H9 (cell line): ENCODE results near the gene RBKS. TPM values are rescaled to one million over a fixed set of nuclear protein-coding genes. Genes with fewer than 3 reads are reported as not detected.

Experiments used
- DNase-seq: peaks from one replicate; pipeline ENCODE4 v3.0.0-alpha.2; 2017
- H2AFZ ChIP-seq: one replicate; pipeline ENCODE4 v1.6.1; 2013; ENCODE audit warnings: mild to moderate bottlenecking, low read length, control low read depth, moderate library complexity
- H2AK5ac ChIP-seq: 2 replicates; pipeline ENCODE4 v1.6.1; 2013; ENCODE audit warnings: low read length, control low read depth, mixed read lengths; ENCODE audit not compliant: insufficient read length
- H2BK120ac ChIP-seq: one replicate; pipeline ENCODE4 v1.6.1; 2013; ENCODE audit warnings: low read depth, mild to moderate bottlenecking, low read length, control low read depth, inconsistent platforms; ENCODE audit not compliant: poor library complexity, severe bottlenecking
- H2BK12ac ChIP-seq: 2 replicates; pipeline ENCODE4 v1.6.1; 2013; ENCODE audit warnings: low read length, control low read depth, mixed read lengths, low read depth; ENCODE audit not compliant: insufficient read length
- H2BK15ac ChIP-seq: 2 replicates; pipeline ENCODE4 v1.6.1; 2013; ENCODE audit warnings: low read depth, low read length, control low read depth
- H2BK20ac ChIP-seq: one replicate; pipeline ENCODE4 v1.6.1; 2013; ENCODE audit warnings: low read depth, mild to moderate bottlenecking, low read length, control low read depth, inconsistent platforms; ENCODE audit not compliant: poor library complexity, severe bottlenecking
- H2BK5ac ChIP-seq: 2 replicates; pipeline ENCODE4 v1.6.1; 2013; ENCODE audit warnings: low read length, control low read depth, mixed read lengths; ENCODE audit not compliant: insufficient read length
- H3K14ac ChIP-seq: 2 replicates; pipeline ENCODE4 v1.6.1; 2013; ENCODE audit warnings: low read length, control low read depth; ENCODE audit not compliant: insufficient read depth
- H3K18ac ChIP-seq: 2 replicates; pipeline ENCODE4 v1.6.1; 2013; ENCODE audit warnings: low read depth, mild to moderate bottlenecking, mixed read lengths, low read length, control low read depth; ENCODE audit not compliant: insufficient read length
- H3K23ac ChIP-seq: 2 replicates; pipeline ENCODE4 v1.6.1; 2013; ENCODE audit warnings: low read length, control low read depth, mixed read lengths, low read depth; ENCODE audit not compliant: insufficient read length
- H3K23me2 ChIP-seq: 2 replicates; pipeline ENCODE4 v1.6.1; 2013; ENCODE audit warnings: low read depth, mild to moderate bottlenecking, mixed read lengths, low read length, control low read depth; ENCODE audit not compliant: insufficient read length, poor library complexity, severe bottlenecking
- H3K27ac ChIP-seq: 2 replicates; pipeline ENCODE4 v1.5.1; 2013; ENCODE audit warnings: low read length, control low read depth, mixed read lengths, low read depth; ENCODE audit not compliant: insufficient read length
- H3K27me3 ChIP-seq: 2 replicates; pipeline ENCODE4 v1.6.1; 2013; ENCODE audit warnings: low read length, control low read depth, inconsistent platforms; ENCODE audit not compliant: insufficient read depth
- H3K4ac ChIP-seq: 2 replicates; pipeline ENCODE4 v1.6.1; 2013; ENCODE audit warnings: low read depth, mild to moderate bottlenecking, control low read depth, inconsistent platforms, low read length, moderate library complexity
- H3K4me1 ChIP-seq: 2 replicates; pipeline ENCODE4 v1.6.1; 2013; ENCODE audit warnings: low read length, control low read depth, inconsistent platforms; ENCODE audit not compliant: insufficient read depth
- H3K4me2 ChIP-seq: 2 replicates; pipeline ENCODE4 v1.6.1; 2013; ENCODE audit warnings: low read length, control low read depth, mixed read lengths; ENCODE audit not compliant: insufficient read length, insufficient read depth
- H3K56ac ChIP-seq: 2 replicates; pipeline ENCODE4 v1.6.1; 2013; ENCODE audit warnings: low read depth, mild to moderate bottlenecking, mixed read lengths, low read length, control low read depth; ENCODE audit not compliant: insufficient read length
- H3K79me1 ChIP-seq: 2 replicates; pipeline ENCODE4 v1.6.1; 2013; ENCODE audit warnings: low read depth, mild to moderate bottlenecking, moderate library complexity, low read length, control low read depth, inconsistent platforms; ENCODE audit not compliant: insufficient read depth, poor library complexity, severe bottlenecking
- H3K79me2 ChIP-seq: 2 replicates; pipeline ENCODE4 v1.6.1; 2013; ENCODE audit warnings: low read length, control low read depth, inconsistent platforms; ENCODE audit not compliant: insufficient read depth
- H3K9ac ChIP-seq: 2 replicates; pipeline ENCODE4 v1.6.1; 2013; ENCODE audit warnings: low read length, control low read depth, mixed read lengths; ENCODE audit not compliant: insufficient read length; ENCODE audit errors: extremely low read depth
- H3K9me3 ChIP-seq: one replicate; pipeline ENCODE4 v1.6.1; 2013; ENCODE audit warnings: low read depth, low read length, inconsistent platforms; ENCODE audit not compliant: control insufficient read depth
- H3T11ph ChIP-seq: one replicate; pipeline ENCODE4 v1.6.1; 2013; ENCODE audit warnings: mild to moderate bottlenecking, low read length, control low read depth, inconsistent platforms
- H4K20me1 ChIP-seq: one replicate; pipeline ENCODE4 v1.6.1; 2013; ENCODE audit not compliant: control insufficient read depth, insufficient read length, insufficient read depth
- H4K5ac ChIP-seq: 2 replicates; pipeline ENCODE4 v1.6.1; 2013; ENCODE audit warnings: low read depth, mild to moderate bottlenecking, mixed read lengths, low read length, control low read depth; ENCODE audit not compliant: insufficient read length
- H4K8ac ChIP-seq: replicated peaks from 2 replicates; pipeline ENCODE4 v1.6.1; 2013; ENCODE audit warnings: low read length, control low read depth, mixed read lengths, low read depth; ENCODE audit not compliant: insufficient read length
- H4K91ac ChIP-seq: 2 replicates; pipeline ENCODE4 v1.6.1; 2013; ENCODE audit warnings: low read depth, mild to moderate bottlenecking, moderate library complexity, mixed read lengths, low read length, control low read depth; ENCODE audit not compliant: insufficient read length
- H3K27ac Mint-ChIP-seq, 3 experiments: 2 replicates in 2 of 3; 3 replicates in 1 of 3; pipeline ENCODE4 v1.8.0; 2020 to 2021; ENCODE audit warnings: mixed read lengths in 3 of 3, mild to moderate bottlenecking in 1 of 3, moderate library complexity in 1 of 3
- H3K27me3 Mint-ChIP-seq: 2 replicates; pipeline ENCODE4 v1.8.0; 2021; ENCODE audit warnings: low read depth, mild to moderate bottlenecking, moderate library complexity, mixed read lengths
- H3K36me3 Mint-ChIP-seq, 3 experiments: 2 replicates in 2 of 3; 3 replicates in 1 of 3; pipeline ENCODE4 v1.8.0; 2020 to 2021; ENCODE audit warnings: low read depth in 3 of 3, mixed read lengths in 3 of 3; ENCODE audit not compliant: insufficient read depth in 1 of 3
- H3K4me1 Mint-ChIP-seq, 2 experiments: 2 replicates each; pipeline ENCODE4 v1.8.0; 2020; ENCODE audit warnings: mixed read lengths in 2 of 2
- H3K4me3 Mint-ChIP-seq, 2 experiments: 2 replicates in 1 of 2; 3 replicates in 1 of 2; pipeline ENCODE4 v1.8.0; 2020 to 2021; ENCODE audit warnings: mild to moderate bottlenecking in 2 of 2, mixed read lengths in 2 of 2, moderate library complexity in 1 of 2
- H3K9me3 Mint-ChIP-seq, 2 experiments: 2 replicates in 1 of 2; 3 replicates in 1 of 2; pipeline ENCODE4 v1.8.0; 2020; ENCODE audit warnings: mild to moderate bottlenecking in 2 of 2, mixed read lengths in 2 of 2, moderate library complexity in 1 of 2
- CTCF ChIP-seq: fragments of 200-600 bp; sonication (generic); conservative IDR thresholded peaks from 3 replicates; pipeline ENCODE4 v1.8.0; 2021; ENCODE audit warnings: antibody characterized with exemption, mild to moderate bottlenecking
- WGBS: extraction: QIAGEN DNeasy Blood & Tissue Kit; methylation state at CpG from one replicate; pipeline ENCODE4 v1.1.7; 2013; ENCODE audit warnings: missing lambda C conversion rate, low lambda C conversion rate, mixed read lengths; ENCODE audit not compliant: insufficient read length; ENCODE audit errors: extremely low coverage; 5-methylcytosine and 5-hydroxymethylcytosine counted together
- total RNA-seq: library from RNA; stranded (reverse); gene quantifications from 2 replicates; pipeline ENCODE4 v1.2.1, GENCODE V29; 2021

RBKS gene
- total RNA-seq, 1 experiment from 2014 or later: 2.3 TPM

- H3K4me1 ChIP-seq: peaks cover 2% of the 10 kb centered on the region; the same call in 1 of the 2 replicates
- H2BK5ac ChIP-seq: no peak overlapping the region
- H2BK20ac ChIP-seq: no peak overlapping the region
- H3K79me1 ChIP-seq: no peaks in the 10 kb centered on the region
- no peak overlapping the region; the same call in 1 of the 2 replicates for H3K14ac ChIP-seq
- H3K4me1 Mint-ChIP-seq: peaks cover 6% of the 10 kb centered on the region in 2 experiments
- no peak overlapping the region for H2AK5ac ChIP-seq
- no peak overlapping the region for H2BK12ac ChIP-seq
- H3K23ac ChIP-seq: no peak overlapping the region
- no peaks in the 10 kb centered on the region for H3K23me2 ChIP-seq
- no peaks in the 10 kb centered on the region for H3K79me2 ChIP-seq
- no peak overlapping the region for H3K9ac ChIP-seq
- no peak overlapping the region for H2BK120ac ChIP-seq
- H3K9me3 Mint-ChIP-seq: no peaks in the 10 kb centered on the region
- peak overlapping the region in 2 of 3 experiments; percentile 34 to 46; a peak in 2 of 7 replicates for H3K27ac Mint-ChIP-seq
- H4K8ac ChIP-seq: no peak overlapping the region
- TF ChIP-seq CTCF: no peak
- H2BK15ac ChIP-seq: no peak overlapping the region
- WGBS: no CpG with 5 or more reads among the region's 4 CpGs
- H3K27ac ChIP-seq: no peak overlapping the region
- H4K5ac ChIP-seq: no peak overlapping the region
- no peaks in the 10 kb centered on the region for H4K20me1 ChIP-seq
- H3K4ac ChIP-seq: no peak overlapping the region
- no peaks in the 10 kb centered on the region for H3K9me3 ChIP-seq
- H2AFZ ChIP-seq: no peak overlapping the region
- no peak overlapping the region for H3K56ac ChIP-seq
- no peak overlapping the region for H3T11ph ChIP-seq
- no peak overlapping the region for H3K4me2 ChIP-seq
- H4K91ac ChIP-seq: no peak overlapping the region
- no peaks in the 10 kb centered on the region for H3K27me3 Mint-ChIP-seq
- no peak overlapping the region for H3K18ac ChIP-seq
- H3K36me3 Mint-ChIP-seq: no peaks in the 10 kb centered on the region
- H3K4me3 Mint-ChIP-seq: no peak overlapping the region
- H3K27me3 ChIP-seq: no peaks in the 10 kb centered on the region
- DNase-seq: no peak
Measured at GRCh38 chr2:27925766-27926472, 35.7 kb upstream of the RBKS start.
